GM12801 (cell line): ENCODE results near the gene TRUB1.

Experiments used
- CTCF ChIP-seq: IDR thresholded peaks from one replicate; pipeline ENCODE4 v1.5.1; 2011; ENCODE audit warnings: control low read depth; ENCODE audit not compliant: insufficient read length; ENCODE audit errors: extremely low read depth

Gene TRUB1

GRCh38 chr10:114905450-114905849 lies 32.5 kb upstream of the TRUB1 start:
- no peak for TF ChIP-seq CTCF

DNA sequence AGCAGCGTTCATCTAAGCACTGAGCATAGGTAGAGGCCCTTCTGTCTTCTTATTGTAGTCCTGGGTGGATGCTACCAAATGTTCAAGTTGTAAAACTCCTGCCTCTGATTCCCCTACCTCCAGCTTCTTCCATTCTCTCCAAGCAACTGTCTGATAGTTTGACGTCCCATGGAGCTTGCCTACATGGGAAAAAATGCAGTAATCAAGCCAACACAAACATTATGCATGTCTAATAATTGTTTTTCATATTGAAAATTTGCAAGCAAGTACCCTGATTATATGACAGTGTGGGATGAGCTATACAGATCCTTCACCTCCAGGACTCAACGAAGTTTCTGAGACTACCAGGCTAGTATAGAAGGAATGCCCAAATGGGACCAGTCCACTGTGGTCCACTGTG lies 31.0 kb upstream of the TRUB1 start:
- no peak for TF ChIP-seq CTCF

GRCh38 chr10:114908896-114909295 lies 29.1 kb upstream of the TRUB1 start:
- no peak for TF ChIP-seq CTCF

DNA sequence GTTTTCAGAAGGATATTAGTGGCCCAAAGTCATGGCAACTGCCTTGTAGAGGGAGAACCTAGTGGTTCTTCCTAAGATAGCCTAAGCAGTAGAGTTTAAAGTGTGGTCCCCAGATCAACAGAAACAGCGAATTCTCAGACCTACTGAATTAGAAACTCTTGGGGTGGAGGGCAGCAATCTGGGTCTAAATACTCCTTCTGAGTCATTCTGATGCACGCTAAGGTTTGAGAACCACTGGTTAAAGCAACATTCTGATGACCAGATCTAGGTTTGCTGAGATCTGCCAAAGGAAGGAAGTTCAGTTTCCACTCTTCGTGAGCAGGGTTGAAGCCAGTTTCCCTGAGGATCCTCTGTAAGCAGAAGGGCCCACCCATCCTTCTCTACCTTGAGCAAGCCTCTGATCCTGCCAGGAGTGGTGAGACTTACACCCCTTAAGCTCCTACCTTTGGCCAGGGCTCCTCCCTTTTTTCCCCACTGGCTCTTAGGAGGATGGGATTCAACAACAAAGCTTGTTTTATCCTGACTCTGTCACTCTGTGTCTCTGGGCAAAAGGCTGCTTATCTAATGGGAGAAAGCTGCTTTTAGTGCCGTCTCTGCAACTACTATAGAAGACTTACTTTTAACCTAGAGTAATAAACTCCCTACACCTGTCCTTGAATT lies 26.8 kb upstream of the TRUB1 start:
- no peak for TF ChIP-seq CTCF

GRCh38 chr10:114911801-114912469 lies 26.1 kb upstream of the TRUB1 start:
- TF ChIP-seq CTCF = no peak

DNA sequence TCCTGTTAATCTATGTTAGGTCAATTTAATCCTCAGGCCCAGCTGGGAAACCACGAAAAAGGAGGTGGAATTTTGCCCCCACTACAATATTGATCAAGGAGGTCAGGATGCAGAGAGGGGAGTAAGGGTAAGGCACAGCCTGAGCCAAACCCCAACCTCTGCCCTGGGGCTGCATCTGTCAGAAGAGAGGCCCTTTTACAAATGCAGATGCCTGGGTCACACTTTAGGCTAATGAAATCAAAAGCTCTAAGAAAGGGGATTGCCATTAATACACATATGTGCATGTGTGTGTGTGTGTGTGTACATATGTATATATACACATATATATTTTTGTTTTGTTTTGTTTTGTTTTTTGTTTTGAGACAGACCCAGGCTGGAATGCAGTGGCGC lies 25.5 kb upstream of the TRUB1 start:
- TF ChIP-seq CTCF = no peak

DNA sequence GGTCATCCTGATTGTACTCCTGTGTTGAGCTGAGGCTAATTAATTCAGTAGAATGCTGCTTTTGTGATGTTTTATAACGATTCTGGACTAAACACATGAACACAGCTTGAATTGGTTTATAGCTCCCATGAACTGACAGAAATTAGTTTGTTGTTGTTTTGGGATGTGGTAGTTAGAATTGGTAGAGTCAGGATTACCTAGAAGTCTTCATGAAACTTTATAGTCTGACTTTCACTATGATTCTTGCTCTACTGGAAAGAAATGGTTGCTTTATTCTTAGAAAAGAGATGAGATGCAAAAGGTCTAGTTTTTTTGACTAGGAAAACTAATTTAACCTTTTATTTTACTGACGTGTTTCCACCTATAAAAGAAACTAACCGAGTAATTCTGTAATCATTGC lies 23.4 kb upstream of the TRUB1 start:
- TF ChIP-seq CTCF = no peak

GRCh38 chr10:114915294-114915693 lies 22.7 kb upstream of the TRUB1 start:
- TF ChIP-seq CTCF = no peak
